Activated CD4-positive, alpha-beta T cell treated with anti-CD3 and anti-CD28 coated beads, Interleukin-2, amount 50 U/mL, for 16 hours (primary cell): ENCODE data around the gene SMURF1.

Source experiments
- DNase-seq: peaks from one replicate; pipeline ENCODE4 v3.0.0-alpha.2; 2020

SMURF1 gene

DNA sequence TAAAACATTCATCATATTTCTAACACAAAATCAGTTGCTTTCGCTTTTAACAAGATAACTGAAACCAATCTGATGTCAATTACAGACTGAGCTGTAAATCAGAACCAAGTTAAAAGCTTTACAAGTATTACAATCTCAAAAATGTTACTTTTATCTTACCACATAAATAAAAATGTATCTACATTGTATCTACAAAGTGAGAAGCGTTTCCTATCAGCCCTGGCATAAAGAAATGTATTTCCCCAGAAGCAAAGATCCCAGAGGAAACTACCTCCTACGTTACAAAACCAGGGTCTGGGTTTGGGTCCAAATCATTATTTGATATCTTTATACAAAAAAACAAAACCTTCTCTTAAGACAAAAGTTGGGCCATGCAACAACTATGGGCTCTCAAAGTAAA lies 2.6 kb downstream of the SMURF1 start:
- no peak for DNase-seq

DNA sequence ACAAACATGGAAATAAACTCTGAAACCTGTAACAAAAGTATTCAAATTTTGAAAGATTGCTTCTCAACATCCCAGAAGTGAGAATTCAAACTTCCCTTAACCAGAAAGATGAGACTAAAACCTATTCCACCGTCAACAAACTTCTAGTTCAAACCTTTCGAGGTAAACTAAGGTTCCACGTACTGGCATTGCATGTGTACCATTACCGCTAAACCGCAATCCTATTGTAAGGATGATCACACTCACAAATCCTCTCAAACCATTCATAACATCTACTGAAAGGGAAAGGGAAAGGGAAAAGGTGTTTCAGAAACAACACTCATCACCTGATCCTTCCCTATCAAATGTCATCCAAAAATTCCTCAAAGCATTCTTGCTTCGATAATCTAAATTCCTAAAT lies 3.1 kb downstream of the SMURF1 start:
- no peak for DNase-seq

DNA sequence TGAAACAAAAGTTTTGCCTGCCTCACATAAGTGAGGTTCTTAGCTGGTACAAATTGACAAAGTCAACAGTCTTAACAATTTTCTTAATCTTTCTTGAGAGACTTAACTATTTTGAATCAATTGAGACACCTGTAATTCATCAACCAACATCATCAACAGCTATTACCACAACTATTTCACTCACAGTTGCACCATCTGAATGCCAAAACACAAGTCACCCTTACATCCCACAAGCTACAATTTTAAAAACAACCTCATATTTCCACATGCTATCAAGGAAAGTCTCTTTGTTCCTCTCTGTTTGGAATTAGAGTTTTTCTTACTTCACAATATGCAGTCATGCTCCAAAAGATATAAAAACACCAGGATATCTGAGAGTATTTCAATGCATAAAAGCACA lies 4.9 kb downstream of the SMURF1 start:
- DNase-seq: no peak

DNA sequence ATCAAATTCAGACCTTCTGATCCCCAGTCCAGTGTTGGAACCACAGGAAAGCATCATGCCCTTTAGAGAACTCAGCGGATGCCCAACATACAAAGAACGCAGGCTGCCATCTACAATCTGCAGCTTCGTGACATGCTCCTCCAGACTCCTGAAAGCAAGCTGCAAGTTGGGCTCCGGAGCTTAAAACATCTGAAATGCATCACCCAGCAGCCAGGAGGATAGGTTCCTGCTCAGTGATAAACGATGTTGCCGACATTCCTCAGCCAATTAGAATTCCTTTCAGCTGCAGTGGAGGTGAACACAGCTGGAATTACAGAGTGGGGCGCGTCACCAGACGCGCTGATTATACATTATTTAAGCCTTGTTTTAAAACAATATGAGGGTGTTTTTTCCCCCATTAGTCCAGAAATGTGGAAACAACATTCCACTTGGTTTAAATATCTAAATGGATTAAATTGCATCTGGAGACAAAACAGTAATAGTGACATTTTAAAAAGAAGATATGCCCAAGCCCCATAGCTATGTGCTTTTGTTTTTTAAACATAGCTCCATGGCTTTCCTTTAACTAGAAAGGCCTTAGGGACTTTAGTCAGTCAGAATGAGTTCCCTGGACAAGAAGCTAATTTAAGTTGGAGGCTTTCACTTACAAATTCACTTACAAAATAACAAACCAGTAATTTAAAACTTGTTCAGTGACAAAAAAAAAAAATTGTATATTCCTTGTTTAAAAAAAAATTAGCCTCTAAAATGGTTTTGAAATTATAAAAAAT lies 6.3 kb downstream of the SMURF1 start:
- DNase-seq: no peak

DNA sequence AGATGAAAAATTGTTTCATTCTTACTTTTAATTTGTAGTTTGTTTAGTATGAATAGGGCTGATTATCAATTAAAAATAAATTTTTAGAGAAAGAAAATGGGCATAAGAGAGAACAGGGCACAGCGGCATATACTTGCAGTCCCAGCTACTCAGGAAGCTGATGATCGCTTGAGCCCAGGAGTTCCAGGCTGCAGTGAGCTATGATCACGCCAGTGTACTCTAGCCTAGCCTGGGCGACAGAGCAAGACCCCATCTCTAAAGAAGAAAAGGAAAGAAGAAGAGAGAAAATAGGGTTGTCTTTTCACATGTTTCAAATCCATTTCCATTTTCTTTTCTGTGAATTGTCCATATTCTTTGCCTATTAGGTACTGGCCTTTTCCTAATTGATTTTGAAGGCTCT lies 8.0 kb downstream of the SMURF1 start:
- no peak for DNase-seq

DNA sequence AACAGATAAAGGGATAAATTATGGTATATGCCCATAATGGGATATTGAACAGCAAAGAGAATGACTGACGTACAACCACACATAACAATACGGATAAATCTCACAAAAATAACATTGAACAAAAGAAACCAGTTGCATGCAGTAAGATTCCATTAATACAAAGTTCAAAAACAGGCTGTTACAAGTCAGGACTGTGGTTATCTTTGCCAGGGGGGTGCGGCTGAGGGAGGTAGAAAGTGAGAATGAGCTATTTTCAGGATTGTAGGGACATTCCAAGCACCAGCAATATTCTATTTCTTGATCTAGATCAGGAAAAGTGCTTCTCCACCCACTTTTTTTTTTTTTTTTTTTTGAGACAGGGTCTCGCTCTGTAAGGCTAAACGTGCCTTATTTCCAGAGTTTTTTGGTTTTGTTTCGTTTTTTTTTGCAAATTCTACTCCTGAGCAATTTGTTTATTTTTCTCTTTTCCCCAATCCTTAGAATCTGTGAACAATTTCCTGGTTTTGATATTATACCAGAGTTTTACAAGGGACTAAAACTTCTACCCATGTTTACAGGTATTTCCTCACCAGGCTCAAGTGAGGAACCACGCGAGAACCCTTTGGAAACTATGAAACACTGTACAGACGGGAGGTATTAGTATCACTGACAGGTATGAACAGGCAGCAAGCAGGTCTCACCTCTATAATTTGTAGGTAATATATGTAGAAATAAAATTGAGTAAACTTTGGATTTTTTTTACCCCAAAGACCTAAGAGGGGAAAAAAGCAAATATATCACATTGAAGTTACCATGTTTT lies 9.9 kb downstream of the SMURF1 start:
- no peak for DNase-seq

DNA sequence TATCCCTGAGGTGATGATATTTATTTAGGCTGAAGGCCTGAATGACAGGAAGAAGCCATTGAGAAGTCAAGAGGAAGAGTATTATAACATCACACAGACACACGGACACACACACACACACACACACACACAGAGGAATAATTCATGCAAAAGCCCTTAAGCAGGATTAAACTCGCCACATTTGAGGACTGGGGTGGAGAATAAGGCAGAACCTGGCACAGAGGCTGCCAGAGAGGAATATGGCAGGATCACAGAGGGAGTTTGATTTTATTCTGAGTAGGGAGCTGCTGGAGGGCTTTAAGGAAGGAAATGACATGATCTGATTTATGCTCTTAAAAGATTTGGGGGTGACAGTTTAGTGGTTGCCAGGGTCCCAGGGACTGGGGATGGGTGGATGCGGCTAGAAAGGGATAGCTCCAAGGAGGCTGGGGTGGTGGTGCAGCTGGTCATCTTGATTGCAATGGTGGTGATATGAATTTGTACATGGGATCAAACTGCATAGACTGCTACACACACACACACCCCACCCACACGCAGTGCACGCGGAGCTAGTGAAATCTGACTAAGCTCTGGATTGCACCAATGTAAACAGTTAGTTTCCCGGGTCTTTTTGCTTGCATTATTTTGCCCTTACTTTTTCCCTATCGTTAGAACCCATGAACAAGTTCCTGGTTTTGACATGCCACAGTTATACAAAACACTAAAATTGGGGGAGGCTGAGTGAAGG lies 11.2 kb downstream of the SMURF1 start:
- no peak for DNase-seq

DNA sequence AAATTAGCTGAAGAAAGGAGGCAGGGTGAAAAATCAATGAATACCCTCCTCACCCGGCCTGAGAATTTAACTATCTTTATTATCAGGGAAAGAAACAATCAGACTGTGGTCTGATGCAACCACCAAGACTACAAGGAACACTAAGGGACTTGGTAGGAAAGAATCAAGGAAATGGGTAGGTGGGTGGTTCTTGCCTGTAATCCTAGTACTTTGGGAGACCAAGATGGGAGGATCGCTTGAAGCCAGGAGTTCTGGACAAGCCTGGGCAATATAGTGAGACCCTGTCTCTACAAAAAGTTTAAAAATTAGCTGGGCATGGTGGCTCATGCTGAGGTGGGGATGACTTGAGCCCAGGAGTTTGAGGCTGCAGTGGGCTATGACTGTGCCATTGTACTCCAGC lies 12.6 kb downstream of the SMURF1 start:
- DNase-seq: no peak

DNA sequence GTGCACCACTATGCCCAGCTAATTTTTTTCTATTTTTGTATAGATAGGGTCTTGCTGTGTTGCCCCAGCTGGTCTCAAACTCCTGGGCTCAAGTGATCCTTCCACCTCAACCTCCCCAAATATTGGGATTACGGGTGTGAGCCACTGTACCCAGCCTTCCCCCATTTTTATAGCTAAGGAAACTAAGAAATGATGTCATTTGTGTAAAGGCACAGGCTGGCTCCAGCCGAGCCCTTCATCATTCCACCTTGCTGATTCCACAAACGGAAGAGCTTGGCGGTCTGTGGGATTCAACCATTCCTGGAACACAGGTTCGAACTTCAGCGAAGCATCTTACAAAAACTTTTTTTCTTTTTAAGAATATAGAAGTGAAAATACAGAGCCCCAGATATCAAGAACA lies 14.4 kb downstream of the SMURF1 start:
- no peak for DNase-seq

DNA sequence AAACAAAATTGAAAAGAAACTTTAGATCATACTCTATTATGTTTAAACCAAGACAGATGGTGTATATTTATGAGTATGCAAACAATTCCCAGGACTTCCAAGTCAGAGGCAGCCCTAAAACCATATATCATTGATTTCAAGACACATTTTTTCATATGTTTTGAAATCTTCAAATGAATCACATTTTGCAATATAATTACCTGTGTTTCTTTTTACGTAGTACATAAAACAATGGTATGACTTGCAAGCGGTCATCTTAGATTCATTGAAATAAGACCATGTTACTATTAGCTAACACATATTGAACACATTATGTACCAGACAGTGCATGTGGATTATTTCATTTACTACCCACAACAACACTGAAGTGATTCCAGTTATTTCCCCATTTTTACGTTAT lies 14.9 kb downstream of the SMURF1 start:
- DNase-seq: no peak

DNA sequence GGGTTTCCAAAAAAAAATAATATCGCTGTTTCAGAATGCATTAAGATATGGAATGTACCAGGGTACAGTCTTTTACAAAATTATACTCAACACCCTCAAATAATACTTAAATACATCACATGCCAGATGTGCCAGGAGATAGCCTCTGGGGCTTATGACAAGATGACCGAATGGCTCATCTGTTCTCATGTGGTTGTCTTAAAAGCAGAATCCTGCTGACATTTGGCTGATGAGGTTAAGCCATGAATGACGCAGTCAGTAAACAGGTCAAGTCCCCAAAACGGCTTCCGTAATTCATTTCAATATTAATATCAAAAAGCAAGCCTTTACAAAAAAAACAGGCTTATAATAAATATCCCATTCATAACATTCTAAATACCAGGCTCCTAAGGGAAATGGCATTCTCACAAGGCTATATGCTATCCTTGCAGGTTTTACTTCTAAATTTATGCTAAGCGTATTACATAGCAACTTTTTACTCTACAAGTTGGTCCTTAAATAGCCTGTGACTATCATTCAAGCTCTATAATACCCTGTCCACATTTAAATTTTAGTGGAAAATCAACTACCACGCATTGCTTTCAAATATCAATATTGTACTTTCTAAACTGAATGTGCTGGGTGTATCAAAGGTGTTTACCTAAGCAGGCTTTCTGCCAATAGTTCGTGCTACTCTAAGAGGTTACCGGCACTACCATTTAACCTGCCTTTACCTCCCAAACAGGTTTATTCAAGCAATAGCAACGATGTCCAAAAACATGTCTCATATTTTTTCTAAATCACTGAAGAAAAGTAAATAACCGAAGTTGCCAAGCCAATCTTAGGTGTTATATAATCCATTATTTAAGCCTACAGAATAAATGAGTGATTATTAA lies 15.6 kb downstream of the SMURF1 start:
- DNase-seq: no peak

DNA sequence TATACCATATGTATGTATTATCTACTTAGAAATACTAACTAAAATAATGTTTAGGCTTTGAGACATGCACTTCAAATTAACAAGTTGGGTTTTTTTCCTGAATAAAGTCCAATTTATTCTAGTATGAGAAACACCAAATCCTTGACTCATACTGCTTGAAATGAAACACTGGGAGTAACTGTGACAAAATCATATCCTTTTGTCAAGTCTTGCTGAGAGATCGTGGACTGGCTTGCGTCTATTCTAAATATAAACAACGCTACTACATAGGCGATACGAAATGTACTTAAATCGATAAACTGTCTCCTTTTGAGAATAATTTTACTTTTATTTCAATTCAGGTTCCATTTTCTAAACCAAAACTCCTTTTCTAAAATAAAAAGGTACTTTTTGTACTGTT lies 16.3 kb downstream of the SMURF1 start:
- DNase-seq: no peak

DNA sequence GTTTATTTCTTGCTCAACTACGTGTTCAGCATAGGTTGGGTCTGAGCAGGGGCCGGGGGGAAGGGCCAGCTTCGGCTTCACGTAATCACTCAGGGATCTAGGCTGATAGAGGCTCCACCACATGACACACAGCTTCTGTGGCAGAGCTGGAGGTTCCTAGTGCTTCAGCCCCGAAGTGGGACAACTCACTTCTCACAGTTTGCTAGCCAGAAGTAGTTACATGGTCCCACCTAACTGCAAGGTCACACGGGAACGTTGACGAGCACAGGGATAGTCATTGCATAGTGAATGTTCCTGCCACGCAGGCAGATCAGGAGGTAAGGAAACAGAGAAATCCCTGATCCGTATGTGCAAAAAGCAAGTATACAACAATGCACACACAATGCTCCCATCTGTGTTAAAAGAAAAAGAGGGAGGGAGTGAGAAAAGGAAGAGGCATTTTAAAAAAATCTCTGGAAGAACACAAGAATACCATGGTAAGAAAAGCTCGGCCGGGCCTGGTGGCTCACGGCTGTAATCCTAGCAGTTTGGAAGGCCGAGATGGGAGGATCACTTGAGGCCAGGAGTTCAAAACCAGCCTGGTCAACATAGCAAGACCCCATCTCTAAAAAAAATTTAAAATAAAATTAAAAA lies 16.9 kb downstream of the SMURF1 start:
- no peak for DNase-seq

DNA sequence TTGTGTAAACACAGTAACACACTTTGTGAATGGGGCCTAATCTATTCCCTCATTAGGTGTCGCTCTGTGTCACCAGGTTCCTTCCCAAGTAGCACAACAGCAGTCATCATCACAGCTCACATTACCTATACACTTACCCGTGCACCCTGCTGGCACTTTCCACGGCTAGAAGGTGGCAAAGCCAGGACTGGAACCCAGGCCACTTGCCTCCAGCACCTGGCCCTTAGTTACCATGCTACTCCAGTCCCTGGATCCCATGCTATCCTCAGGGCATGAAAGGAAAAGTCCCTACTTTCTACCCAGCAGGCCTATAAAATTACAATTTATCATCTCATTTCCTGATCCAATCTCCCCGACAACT lies 18.4 kb downstream of the SMURF1 start:
- no peak for DNase-seq

DNA sequence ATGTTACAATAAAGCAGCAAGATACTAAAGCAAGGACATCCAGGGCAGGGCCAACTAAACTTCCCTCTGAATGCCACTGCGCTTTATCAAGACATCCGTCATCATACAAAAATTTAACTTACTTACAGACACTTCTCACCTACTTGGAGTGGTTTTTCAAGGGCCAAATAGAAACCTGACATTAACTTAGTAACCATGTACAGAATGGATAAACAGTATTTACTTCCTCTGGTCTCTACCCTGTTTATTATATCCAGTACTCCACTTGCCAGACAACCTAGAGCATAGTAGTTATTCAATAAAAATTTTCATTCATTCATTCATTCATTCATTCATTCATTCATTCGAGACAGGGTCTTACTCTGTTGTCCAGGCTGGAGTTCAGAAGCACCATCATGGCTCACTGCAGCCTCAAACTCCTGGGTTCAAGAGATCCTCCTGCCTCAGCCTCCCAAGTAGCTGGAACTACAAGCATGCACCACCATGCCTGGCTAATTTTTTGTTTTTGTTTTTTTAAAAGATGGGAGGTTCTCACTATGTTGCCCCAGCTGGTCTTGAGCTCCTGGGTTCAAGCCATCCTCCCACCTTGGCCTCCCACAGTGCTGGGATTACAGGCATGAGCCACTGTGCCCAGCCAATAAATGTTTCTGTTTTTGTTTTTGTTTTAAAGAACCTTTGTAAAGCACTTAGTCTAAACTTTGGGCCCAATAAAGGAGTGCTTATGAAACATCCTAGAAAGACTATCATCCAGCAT lies 19.0 kb downstream of the SMURF1 start:
- DNase-seq: no peak

DNA sequence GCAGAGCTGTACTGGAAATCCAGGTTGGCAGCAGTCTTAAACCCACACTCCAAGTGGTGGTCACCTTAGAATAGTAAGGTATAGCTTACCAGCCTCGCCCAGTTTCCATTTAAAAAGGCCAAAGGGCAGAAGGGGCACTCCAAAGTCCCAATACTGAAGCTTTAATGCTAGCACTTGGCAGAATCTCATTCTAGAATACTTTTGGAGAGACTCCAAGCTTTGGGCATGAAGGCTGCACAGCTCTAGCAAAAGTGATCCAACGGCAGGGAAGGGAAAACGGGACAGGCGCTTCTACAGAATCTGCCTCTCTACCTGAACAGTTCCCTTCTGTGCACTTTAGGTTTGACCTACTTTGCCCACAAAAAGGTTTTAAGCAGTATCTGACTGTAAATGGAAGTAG lies 19.7 kb downstream of the SMURF1 start:
- DNase-seq: no peak

DNA sequence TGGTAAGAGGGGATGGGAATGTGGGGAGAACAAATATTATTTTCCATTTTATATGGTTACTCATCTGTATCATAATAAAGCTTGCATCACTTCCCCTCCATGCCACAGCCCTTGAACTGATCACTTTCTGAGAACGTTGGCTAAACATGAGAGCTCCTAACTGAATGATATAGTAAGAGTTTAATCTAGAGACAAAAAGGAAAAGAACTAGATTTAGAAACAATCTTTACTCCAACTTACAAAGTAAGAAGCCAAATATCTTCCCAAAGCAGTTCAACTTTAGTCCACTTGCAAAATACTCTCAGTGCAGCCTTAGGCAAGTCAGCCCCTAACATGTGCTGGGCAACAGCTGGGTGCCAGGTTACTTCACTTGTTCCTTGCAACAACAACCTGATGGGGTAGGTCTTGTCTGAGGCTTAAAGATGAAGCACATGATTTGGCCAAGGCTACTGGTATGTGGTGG lies 20.3 kb downstream of the SMURF1 start:
- no peak for DNase-seq

DNA sequence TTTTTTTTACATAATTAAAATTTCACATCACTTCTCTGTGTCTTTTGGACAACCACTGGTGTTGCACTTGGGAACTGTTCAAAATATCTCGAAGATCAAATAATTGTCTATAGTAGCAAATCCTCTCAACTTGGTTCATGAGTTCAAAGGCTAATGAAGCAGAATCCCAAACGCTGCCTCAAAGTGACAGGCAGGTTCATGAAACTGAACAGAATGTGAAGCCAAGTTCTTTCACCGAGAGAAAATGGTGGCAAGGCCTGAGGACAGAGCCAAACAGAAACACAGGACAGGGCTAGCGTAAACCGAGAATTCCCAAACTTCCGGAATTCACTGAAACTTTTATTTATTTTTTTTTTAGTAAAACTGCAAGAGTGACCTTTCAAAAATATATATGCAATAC lies 21.1 kb downstream of the SMURF1 start:
- no peak for DNase-seq

DNA sequence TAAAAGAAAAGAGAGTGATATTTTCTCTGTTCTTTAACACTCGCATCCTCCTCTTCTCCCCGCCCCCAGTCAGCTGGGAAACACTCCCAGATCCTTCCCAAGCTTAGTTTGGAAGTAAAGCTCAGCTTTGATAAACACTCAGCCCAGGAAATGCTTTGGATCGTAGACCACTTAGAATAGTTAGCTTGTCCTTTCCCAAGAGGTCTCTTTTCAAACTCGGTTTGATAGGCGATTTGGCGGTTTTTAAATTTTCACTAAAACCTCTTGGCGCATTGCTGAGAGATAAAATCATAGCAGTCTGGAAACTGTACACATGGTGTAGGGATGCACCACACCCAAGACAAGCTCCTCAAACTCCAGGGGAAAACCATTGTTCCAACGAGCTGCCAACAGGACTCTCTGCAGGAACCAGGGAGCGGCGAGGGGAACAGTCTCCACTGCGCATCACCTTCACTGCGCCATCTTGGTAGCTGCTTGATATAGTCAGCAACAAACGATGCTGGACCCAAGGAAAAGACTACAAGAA lies 22.3 kb downstream of the SMURF1 start:
- no peak for DNase-seq

DNA sequence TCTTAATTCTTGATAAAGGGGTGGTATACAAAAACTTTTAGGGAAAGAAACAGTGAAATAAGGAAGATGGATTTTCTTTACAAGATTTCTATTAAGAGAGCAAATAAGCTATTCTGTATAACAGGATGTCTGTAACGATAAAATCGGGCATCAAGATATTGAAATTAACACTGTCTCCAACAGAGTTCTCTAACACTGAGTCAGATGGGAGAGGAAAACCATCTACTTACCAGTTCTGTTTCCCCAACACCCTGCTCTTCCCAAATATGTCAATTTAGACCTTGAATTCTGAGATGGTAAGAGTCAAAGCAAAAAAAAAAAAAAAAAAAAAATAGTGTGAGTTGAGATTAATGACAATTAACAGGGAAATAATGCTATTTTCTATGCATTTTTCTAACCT lies 23.0 kb downstream of the SMURF1 start:
- DNase-seq: no peak

DNA sequence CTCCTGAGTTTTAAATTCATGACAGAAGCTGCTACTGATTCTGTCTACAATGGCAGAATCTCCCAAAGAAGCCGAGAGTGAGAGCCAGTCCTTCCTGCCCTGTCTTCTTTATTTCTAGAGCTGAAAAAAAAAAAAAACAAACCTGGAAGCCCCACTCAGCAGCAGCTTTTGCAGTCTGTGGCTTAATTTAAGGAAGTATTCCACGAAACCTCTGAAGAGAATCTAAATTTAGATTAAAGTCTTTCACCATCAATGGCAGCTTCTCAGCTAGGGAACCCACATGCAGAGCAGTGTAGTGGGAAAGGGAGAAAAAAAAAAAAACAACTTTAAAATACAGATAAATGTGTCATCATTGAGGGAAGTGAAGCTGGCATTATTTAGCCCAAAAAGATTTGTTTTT lies 23.4 kb downstream of the SMURF1 start:
- no peak for DNase-seq
